H1 (cell line): Measurements from ENCODE around the gene LTBP1. TPM values are rescaled to one million over a fixed set of nuclear protein-coding genes. Genes with fewer than 3 reads are reported as not detected.

Experiments
- CBX8 ChIP-seq: fragments of 300-800, 300-1000 bp; sonication (generic); IDR thresholded peaks from 2 replicates; pipeline ENCODE4 v1.7.1; 2016; ENCODE audit warnings: low read depth, low read length, borderline replicate concordance
- CHD1 ChIP-seq: IDR thresholded peaks from 2 replicates; pipeline ENCODE4 v1.6.1; 2012; ENCODE audit warnings: low read depth, low read length, improper control_type of control experiment
- CHD7 ChIP-seq: fragments of 300-600 bp; sonication (generic); IDR thresholded peaks from 2 replicates; pipeline ENCODE4 v1.7.1; 2012; ENCODE audit warnings: low read length, moderate library complexity, mild to moderate bottlenecking, inconsistent platforms; ENCODE audit not compliant: insufficient replicate concordance
- KDM4A ChIP-seq: IDR thresholded peaks from one replicate; pipeline ENCODE4 v1.7.1; 2012; ENCODE audit warnings: low read depth, mild to moderate bottlenecking, moderate library complexity, low read length, inconsistent platforms; ENCODE audit not compliant: severe bottlenecking
- POLR2A ChIP-seq, 2 experiments: IDR thresholded peaks; 1 replicate in 1 of 2; 2 replicates in 1 of 2; pipeline ENCODE4 v1.6.1; 2011; ENCODE audit warnings: low read depth in 2 of 2, low read length in 2 of 2, mild to moderate bottlenecking in 2 of 2; ENCODE audit errors: control extremely low read depth in 1 of 2
- RFX5 ChIP-seq: IDR thresholded peaks from 2 replicates; pipeline ENCODE4 v1.6.1; 2011; ENCODE audit warnings: low read depth, low read length, improper control_type of control experiment, borderline replicate concordance
- SIRT6 ChIP-seq: IDR thresholded peaks from one replicate; pipeline ENCODE4 v1.7.1; 2012; ENCODE audit warnings: low read length, inconsistent platforms
- SP4 ChIP-seq: IDR thresholded peaks from 2 replicates; pipeline ENCODE4 v1.6.1; 2012; ENCODE audit warnings: low read length, inconsistent platforms
- YY1 ChIP-seq: IDR thresholded peaks from 2 replicates; pipeline ENCODE4 v1.6.1; 2011; ENCODE audit warnings: low read depth, mild to moderate bottlenecking, low read length
- ZNF274 ChIP-seq: IDR thresholded peaks from 2 replicates; pipeline ENCODE4 v1.7.0; 2012; ENCODE audit warnings: low read length, borderline replicate concordance; ENCODE audit errors: extremely low read depth
- polyA plus RNA-seq, 7 experiments: library from polyadenylated mRNA; depleted of rRNA in 3 of 7; stranded (reverse) in 5 of 7; unstranded in 2 of 7; fragments of >200 nt in 5 of 7; fragments of 200-250 nt in 2 of 7; gene quantifications; 1 replicate in 5 of 7; 2 replicates in 1 of 7; 4 replicates in 1 of 7; pipeline versions ENCODE4 v1.2.1 to v1.2.3, GENCODE V29; 2011 to 2013; ENCODE audit warnings: missing spikeins in 2 of 7, mixed read lengths in 2 of 7
- total RNA-seq: library from RNA; stranded (reverse); fragmentation: NEBNext Ultra II Directional; extraction: Animal tissue kit (Norgen Biotek cat#: 25700); gene quantifications from 2 replicates; pipeline ENCODE4 v1.2.1, GENCODE V29; 2021
- TF ChIP-seq, protein P1 (sequence below): IDR thresholded peaks from 2 replicates; pipeline ENCODE4 v1.6.1; 2011; ENCODE audit warnings: low read depth, mild to moderate bottlenecking, low read length; ENCODE audit not compliant: insufficient read depth

The LTBP1 gene
- total and polyA plus RNA-seq, 2 of the 8 experiments (the other 6 are each of a cell fraction or from before 2014, with no cell fraction given) = 15.4 to 24.7 TPM

DNA sequence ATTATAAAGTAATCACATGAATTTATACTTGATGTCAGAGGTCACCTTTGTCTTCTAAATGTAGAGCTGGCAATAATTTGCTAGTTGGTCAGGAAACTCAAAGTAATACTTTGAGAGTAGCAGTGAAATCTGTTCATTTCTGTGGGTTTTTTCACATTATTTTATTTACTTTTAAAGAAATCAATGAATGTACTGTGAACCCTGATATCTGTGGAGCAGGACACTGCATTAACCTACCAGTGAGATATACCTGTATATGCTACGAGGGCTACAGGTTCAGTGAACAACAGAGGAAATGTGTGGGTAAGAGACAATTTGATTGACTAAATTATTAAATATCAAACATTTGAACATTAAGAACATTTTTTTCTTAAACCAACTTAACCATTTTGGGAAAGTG lies 326.7 kb downstream of the LTBP1 start (continued):
- no peak for TF ChIP-seq CHD7
- no peak for TF ChIP-seq POLR2A (IDR thresholded peaks at IDR 0.05; ENCODE audit: control extremely low read depth in 1 of 2, low read depth in 2 of 2, low read length in 2 of 2)
- no peak for TF ChIP-seq KDM4A
- TF ChIP-seq CBX8 = no peak
- no peak for TF ChIP-seq SP4
- TF ChIP-seq CHD1 = no peak
- no peak for TF ChIP-seq ZNF274
- TF ChIP-seq SIRT6 = no peak
- no peak for TF ChIP-seq RFX5
- TF ChIP-seq, protein P1, sequence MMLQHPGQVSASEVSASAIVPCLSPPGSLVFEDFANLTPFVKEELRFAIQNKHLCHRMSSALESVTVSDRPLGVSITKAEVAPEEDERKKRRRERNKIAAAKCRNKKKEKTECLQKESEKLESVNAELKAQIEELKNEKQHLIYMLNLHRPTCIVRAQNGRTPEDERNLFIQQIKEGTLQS = no peak
- no peak for TF ChIP-seq YY1
